ENCODE measurements around the gene EEF2.
"Not testable (repeated sequence)": the region's sequence is repeated elsewhere in the genome, so short reads cannot be mapped to it uniquely, and the experiment has no call there.

EEF2 gene

GRCh38 chr19:3970313-3970807 lies 14.9 kb downstream of the EEF2 start:
- no peak for TF ChIP-seq CTCF (IDR thresholded peaks at IDR 0.05; ENCODE audit: control insufficient read depth, extremely low read depth, insufficient read depth)

GRCh38 chr19:3969435-3970312 lies 15.6 kb downstream of the EEF2 start:
- DNase-seq (ENCODE audit: low read depth) = no peak
- TF ChIP-seq CTCF (IDR thresholded peaks at IDR 0.05; ENCODE audit: control insufficient read depth, extremely low read depth, insufficient read depth) = 0 out of 2 replicates have a peak, but pooled peaks have one; percentile 9
- H3K4me3 ChIP-seq (ENCODE audit: low read depth, low read length) = peak overlapping the region; percentile 91

More at GRCh38 chr19:3970313-3970807, 14.9 kb downstream of the EEF2 start:
- no peak for DNase-seq (ENCODE audit: low read depth)
- H3K4me3 ChIP-seq (ENCODE audit: low read depth, low read length) = peak overlapping the region; percentile 91

- TF ChIP-seq CTCF (IDR thresholded peaks at IDR 0.05; ENCODE audit: control insufficient read depth, extremely low read depth, insufficient read depth) = no peak
- peak; percentile 98 for DNase-seq (ENCODE audit: low read depth)
- H3K4me3 ChIP-seq (ENCODE audit: low read depth, low read length) = peak overlapping the region; percentile 91
These were observed 16.5 kb downstream of the EEF2 start for GRCh38 chr19:3968556-3969434.

- DNase-seq (ENCODE audit: low read depth); H3K4me3 ChIP-seq (ENCODE audit: low read depth, low read length): not testable (repeated sequence)
These were observed 17.3 kb downstream of the EEF2 start for GRCh38 chr19:3967983-3968382.

- 0 out of 2 replicates have a peak, but pooled peaks have one; percentile 1 for TF ChIP-seq CTCF (IDR thresholded peaks at IDR 0.05; ENCODE audit: control insufficient read depth, extremely low read depth, insufficient read depth)
These were observed 18.9 kb downstream of the EEF2 start for GRCh38 chr19:3966051-3967017.

GRCh38 chr19:3964256-3965194 lies 20.7 kb downstream of the EEF2 start:
- no peak for TF ChIP-seq CTCF (IDR thresholded peaks at IDR 0.05; ENCODE audit: control insufficient read depth, extremely low read depth, insufficient read depth)
- DNase-seq (ENCODE audit: low read depth) = no peak

More at GRCh38 chr19:3966051-3967017, 18.9 kb downstream of the EEF2 start:
- DNase-seq (ENCODE audit: low read depth) = no peak
- no peak overlapping the region for H3K4me3 ChIP-seq (ENCODE audit: low read depth, low read length)

More at GRCh38 chr19:3964256-3965194, 20.7 kb downstream of the EEF2 start:
- no peak overlapping the region for H3K4me3 ChIP-seq (ENCODE audit: low read depth, low read length)
